ENCODE results near the gene CATSPERE.

CATSPERE gene

GRCh38 chr1:244636488-244637259 lies 175.6 kb downstream of the CATSPERE start:
- TF ChIP-seq, protein P1, sequence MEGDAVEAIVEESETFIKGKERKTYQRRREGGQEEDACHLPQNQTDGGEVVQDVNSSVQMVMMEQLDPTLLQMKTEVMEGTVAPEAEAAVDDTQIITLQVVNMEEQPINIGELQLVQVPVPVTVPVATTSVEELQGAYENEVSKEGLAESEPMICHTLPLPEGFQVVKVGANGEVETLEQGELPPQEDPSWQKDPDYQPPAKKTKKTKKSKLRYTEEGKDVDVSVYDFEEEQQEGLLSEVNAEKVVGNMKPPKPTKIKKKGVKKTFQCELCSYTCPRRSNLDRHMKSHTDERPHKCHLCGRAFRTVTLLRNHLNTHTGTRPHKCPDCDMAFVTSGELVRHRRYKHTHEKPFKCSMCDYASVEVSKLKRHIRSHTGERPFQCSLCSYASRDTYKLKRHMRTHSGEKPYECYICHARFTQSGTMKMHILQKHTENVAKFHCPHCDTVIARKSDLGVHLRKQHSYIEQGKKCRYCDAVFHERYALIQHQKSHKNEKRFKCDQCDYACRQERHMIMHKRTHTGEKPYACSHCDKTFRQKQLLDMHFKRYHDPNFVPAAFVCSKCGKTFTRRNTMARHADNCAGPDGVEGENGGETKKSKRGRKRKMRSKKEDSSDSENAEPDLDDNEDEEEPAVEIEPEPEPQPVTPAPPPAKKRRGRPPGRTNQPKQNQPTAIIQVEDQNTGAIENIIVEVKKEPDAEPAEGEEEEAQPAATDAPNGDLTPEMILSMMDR (IDR thresholded peaks at IDR 0.05; ENCODE audit: low read depth, low read length): no peak
- no peak overlapping the region for H3K4me3 ChIP-seq (ENCODE audit: low read depth, low read length)

DNA sequence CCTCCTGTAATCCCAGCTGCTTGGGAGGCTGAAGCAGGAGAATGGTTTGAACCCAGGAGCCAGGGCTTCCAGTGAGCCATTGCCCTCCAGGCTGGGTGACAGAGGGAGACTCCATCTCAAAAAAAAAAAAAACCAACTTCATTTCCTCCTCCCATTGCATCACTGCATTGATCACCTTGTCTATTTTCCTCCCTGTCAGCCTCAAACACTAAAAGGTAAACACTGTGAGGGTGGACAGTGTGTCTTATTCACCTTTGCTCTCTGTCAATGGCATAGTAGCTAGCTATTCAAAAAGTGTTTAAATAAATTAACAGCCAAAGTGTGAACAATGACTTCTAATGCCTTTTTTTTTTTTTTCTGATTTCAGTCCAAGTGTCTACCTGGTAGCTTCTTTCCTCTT lies 178.5 kb downstream of the CATSPERE start:
- H3K4me3 ChIP-seq (ENCODE audit: low read depth, low read length): no peak overlapping the region
- TF ChIP-seq, protein P1 (IDR thresholded peaks at IDR 0.05; ENCODE audit: low read depth, low read length): no peak

- H3K4me3 ChIP-seq (ENCODE audit: low read depth, low read length): no peak overlapping the region
- TF ChIP-seq, protein P1 (IDR thresholded peaks at IDR 0.05; ENCODE audit: low read depth, low read length): no peak
These were observed 179.8 kb downstream of the CATSPERE start for GRCh38 chr1:244640917-244641316.

DNA sequence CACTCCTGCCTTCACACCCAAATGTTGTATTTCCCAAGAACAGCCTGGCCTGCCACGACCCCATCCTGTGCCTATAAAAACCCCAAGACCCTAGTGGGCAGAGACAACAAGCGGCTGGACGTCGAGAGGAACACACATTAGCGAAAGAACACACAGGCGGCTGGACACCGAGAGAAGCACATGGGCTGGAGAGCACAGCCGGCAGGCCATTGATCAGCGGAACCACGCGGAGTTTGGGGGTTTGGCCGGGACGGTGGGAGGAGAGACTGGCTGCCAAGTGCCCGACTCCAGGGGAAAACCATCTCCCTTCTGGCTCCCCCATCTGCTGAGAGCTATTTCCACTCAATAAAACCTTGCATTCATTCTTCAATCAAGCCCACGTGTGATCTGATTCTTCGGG lies 181.5 kb downstream of the CATSPERE start:
- H3K4me3 ChIP-seq (ENCODE audit: low read depth, low read length): no peak overlapping the region
- TF ChIP-seq, protein P1 (IDR thresholded peaks at IDR 0.05; ENCODE audit: low read depth, low read length): no peak

GRCh38 chr1:244642988-244643387 lies 181.9 kb downstream of the CATSPERE start:
- TF ChIP-seq, protein P1 (IDR thresholded peaks at IDR 0.05; ENCODE audit: low read depth, low read length): no peak
- no peak overlapping the region for H3K4me3 ChIP-seq (ENCODE audit: low read depth, low read length)

DNA sequence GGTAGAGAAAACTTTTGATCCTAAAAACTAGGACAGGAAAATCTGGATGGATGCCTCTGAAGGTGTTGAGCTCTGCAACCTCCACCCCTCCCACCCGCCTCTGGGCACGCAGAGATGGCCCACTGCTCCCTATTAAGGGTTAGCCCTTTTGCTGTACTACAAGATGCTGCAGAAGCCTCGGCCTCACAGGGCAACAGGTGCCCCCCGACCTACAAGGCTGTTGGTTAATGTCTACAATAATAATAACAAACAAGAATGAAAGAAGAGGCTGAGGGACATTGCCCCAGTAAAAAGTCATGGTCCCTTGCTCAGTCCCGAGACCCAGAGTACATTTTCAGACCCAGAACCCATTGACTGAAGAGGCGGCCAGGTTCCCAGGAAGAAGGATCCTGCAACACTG lies 184.3 kb downstream of the CATSPERE start:
- no peak overlapping the region for H3K4me3 ChIP-seq (ENCODE audit: low read depth, low read length)
- TF ChIP-seq, protein P1 (IDR thresholded peaks at IDR 0.05; ENCODE audit: low read depth, low read length): no peak

DNA sequence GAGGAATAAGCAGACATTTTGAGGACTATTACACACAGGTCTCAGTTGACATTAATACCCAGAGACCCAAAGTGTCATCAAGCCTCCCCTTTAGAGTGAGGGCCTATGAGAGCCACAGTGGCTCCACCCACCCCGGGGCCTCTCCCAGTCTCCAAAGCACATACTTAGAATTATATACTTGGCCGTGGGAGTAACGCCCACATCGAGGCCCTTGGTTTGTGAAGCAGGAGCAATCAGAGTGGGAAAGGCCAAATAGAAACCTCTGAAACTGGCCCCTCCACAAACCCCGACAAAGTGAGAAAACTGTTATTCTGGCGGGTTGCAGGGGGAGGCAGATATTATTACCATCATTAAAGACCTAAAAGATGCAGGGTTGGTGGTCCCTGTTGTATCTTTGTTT lies 184.8 kb downstream of the CATSPERE start:
- TF ChIP-seq, protein P1 (IDR thresholded peaks at IDR 0.05; ENCODE audit: low read depth, low read length): no peak
- no peak overlapping the region for H3K4me3 ChIP-seq (ENCODE audit: low read depth, low read length)

All from WI38 (cell line).